Esophagus muscularis mucosa (tissue), 4 donors: ENCODE measurements around the gene MED13L. TPM values are rescaled to one million over a fixed set of nuclear protein-coding genes. Genes with fewer than 3 reads are reported as not detected.

Experiments used
- DNase-seq: peaks from one replicate; pipeline ENCODE4 v3.0.0-alpha.2; 2017; ENCODE audit errors: extremely low spot score
- H3K27ac ChIP-seq, 4 donors: fragments of 200-600 bp; sonication (generic); replicated peaks in 1 of 4; 1 replicate in 3 of 4; 2 replicates in 1 of 4; pipeline ENCODE4 v1.5.1; 2016 to 2019; ENCODE audit warnings: mild to moderate bottlenecking in 1 of 4
- H3K27me3 ChIP-seq, 4 donors: fragments of 200-600 bp; sonication (generic); one replicate each; pipeline versions ENCODE4 v1.5.1 to v1.6.0; 2016 to 2019
- H3K36me3 ChIP-seq, 4 donors: fragments of 200-600 bp; sonication (generic); one replicate each; pipeline ENCODE4 v1.5.1; 2016 to 2019
- H3K4me1 ChIP-seq, 4 donors: fragments of 200-600 bp; sonication (generic); one replicate each; pipeline ENCODE4 v1.5.1; 2016 to 2019
- H3K4me3 ChIP-seq, 4 donors: fragments of 200-600 bp; sonication (generic); 1 replicate in 2 of 4; 2 replicates in 2 of 4; pipeline ENCODE4 v1.5.1; 2016 to 2019; ENCODE audit warnings: mild to moderate bottlenecking in 4 of 4, moderate library complexity in 1 of 4
- H3K9me3 ChIP-seq, 4 donors: fragments of 200-600 bp; sonication (generic); 1 replicate in 3 of 4; 2 replicates in 1 of 4; pipeline ENCODE4 v1.5.1; 2016 to 2019
- CTCF ChIP-seq, 3 experiments: fragments of 200-600 bp in 2 of 3; fragments of 450-650 bp in 1 of 3; sonication (generic) in 2 of 3; IDR thresholded peaks; one replicate each; pipeline ENCODE4 v1.5.1; 2017 to 2019; ENCODE audit warnings: antibody characterized with exemption in 3 of 3, mild to moderate bottlenecking in 2 of 3, moderate library complexity in 1 of 3
- EP300 ChIP-seq: sonication (generic); formaldehyde crosslinking; IDR thresholded peaks from one replicate; pipeline ENCODE4 v1.6.1; 2017; ENCODE audit warnings: antibody characterized with exemption
- POLR2A ChIP-seq: fragments of 450-650 bp; IDR thresholded peaks from one replicate; pipeline ENCODE4 v1.6.1; 2017; ENCODE audit warnings: antibody characterized with exemption, moderate library complexity, mild to moderate bottlenecking, low read depth
- POLR2AphosphoS5 ChIP-seq, 2 donors: sonication (generic); formaldehyde crosslinking; IDR thresholded peaks; one replicate each; pipeline ENCODE4 v1.6.1; 2017; ENCODE audit warnings: antibody characterized with exemption in 2 of 2
- WGBS: methylation state at CpG from one replicate; pipeline ENCODE4 v1.1.5; 2018; 5-methylcytosine and 5-hydroxymethylcytosine counted together
- intact Hi-C: fragments of 100-400 bp; cut with DNase I; formaldehyde crosslinking; loops from one replicate; pipeline ENCODE4 v1.15.1; 2023
- total RNA-seq, 4 donors: library from RNA; depleted of rRNA; stranded (reverse); fragments of >200 nt; gene quantifications; one replicate each; pipeline versions ENCODE4 v1.1.0 to v1.2.1, GENCODE V29; 2016

The MED13L gene
- total RNA-seq, 4 donors from 2014 or later: 141 to 350 (median 175) TPM

GRCh38 chr12:116318576-116319232 is 41.2 kb upstream of the MED13L start:
- H3K27ac ChIP-seq: peak overlapping the region; percentile 83 to 86 (median 84)
- DNase-seq: no peak
- no peaks in the 10 kb centered on the region for H3K36me3 ChIP-seq
- peak overlapping the region; percentile 29 to 39 (median 34) for H3K4me3 ChIP-seq
- H3K9me3 ChIP-seq: no peaks in the 10 kb centered on the region
- intact Hi-C loops: loop anchor here (10.0 kb wide), 1 partner anchor 116 kb away; no protein-coding TSS in a partner anchor
- no peaks in the 10 kb centered on the region for H3K27me3 ChIP-seq
- TF ChIP-seq POLR2AphosphoS5 (IDR thresholded peaks at IDR 0.05): peak in 1 of 2 donors; percentile 21
- no peak for TF ChIP-seq EP300
- peaks cover 30 to 38% (median 35%) of the 10 kb centered on the region in 4 donors for H3K4me1 ChIP-seq
- 47% methylated on average over 20 of the region's 21 CpGs for WGBS

- Histone ChIP-seq H3K4me3 (peak overlapping the region; percentile 23 to 39 (median 31)), H3K9me3 (no peaks in the 10 kb centered on the region), H3K27ac (peak overlapping the region; percentile 83 to 86 (median 84)), H3K27me3 (no peaks in the 10 kb centered on the region), H3K36me3 (no peaks in the 10 kb centered on the region), H3K4me1 (peaks cover 30 to 38% (median 34%) of the 10 kb centered on the region in 4 donors)
- 58% methylated on average over 16 of the region's 23 CpGs for whole genome bisulfite sequencing
- intact Hi-C loops: loop anchor here (10.0 kb wide), 1 partner anchor 117 kb away; no protein-coding TSS in a partner anchor
- DNase-seq: no peak
- TF ChIP-seq POLR2AphosphoS5 (IDR thresholded peaks at IDR 0.05) (peak; percentile 29 to 50), CTCF (IDR thresholded peaks at IDR 0.05) (no peak)
Observed at GRCh38 chr12:116317986-116318575, 40.6 kb upstream of the MED13L start.

GRCh38 chr12:116317139-116317538 is 39.6 kb upstream of the MED13L start:
- Histone ChIP-seq H3K36me3 (no peaks in the 10 kb centered on the region), H3K27ac (no peak overlapping the region), H3K4me3 (no peak overlapping the region), H3K9me3 (no peaks in the 10 kb centered on the region), H3K4me1 (peaks cover 30 to 38% (median 34%) of the 10 kb centered on the region in 4 donors), H3K27me3 (no peaks in the 10 kb centered on the region)
- no peak for DNase-seq
- 94% methylated on average over 4 of the region's 4 CpGs for WGBS
- intact Hi-C loops: loop anchor here (10.0 kb wide), 1 partner anchor 118 kb away; no protein-coding TSS in a partner anchor
- no peak for TF ChIP-seq EP300
- no peak for TF ChIP-seq POLR2A
- no peak for TF ChIP-seq POLR2AphosphoS5 (IDR thresholded peaks at IDR 0.05)
- no peak for TF ChIP-seq CTCF (IDR thresholded peaks at IDR 0.05)

GRCh38 chr12:116314477-116314876 is 37.0 kb upstream of the MED13L start:
- intact Hi-C loops: loop anchor here (10.0 kb wide), 1 partner anchor 120 kb away; no protein-coding TSS in a partner anchor
- H3K4me3 ChIP-seq: no peak overlapping the region
- peaks cover 16 to 20% (median 18%) of the 10 kb centered on the region in 4 donors for H3K4me1 ChIP-seq
- H3K27me3 ChIP-seq: no peaks in the 10 kb centered on the region
- TF ChIP-seq POLR2A: no peak
- H3K36me3 ChIP-seq: no peaks in the 10 kb centered on the region
- H3K9me3 ChIP-seq: peaks cover 0 to 7% (median 0%) of the 10 kb centered on the region in 4 donors
- H3K27ac ChIP-seq: no peak overlapping the region
- no peak for DNase-seq
- 82% methylated on average over 7 of the region's 7 CpGs for WGBS

- intact Hi-C loops: loop anchor here (10.0 kb wide), 1 partner anchor 121 kb away; no protein-coding TSS in a partner anchor
- H3K36me3 ChIP-seq: no peaks in the 10 kb centered on the region
- WGBS: 87% methylated on average over 19 of the region's 19 CpGs
- H3K27me3 ChIP-seq: no peaks in the 10 kb centered on the region
- no peak for DNase-seq
- H3K4me1 ChIP-seq: peaks cover 5 to 9% (median 7%) of the 10 kb centered on the region in 4 donors
- no peak overlapping the region for H3K4me3 ChIP-seq
- H3K9me3 ChIP-seq: peaks cover 0 to 10% (median 0%) of the 10 kb centered on the region in 4 donors
- TF ChIP-seq CTCF (IDR thresholded peaks at IDR 0.05): no peak
- TF ChIP-seq EP300: no peak
- TF ChIP-seq POLR2AphosphoS5 (IDR thresholded peaks at IDR 0.05): no peak
- no peak for TF ChIP-seq POLR2A
- H3K27ac ChIP-seq: no peak overlapping the region
Observed at GRCh38 chr12:116313194-116313927, 35.9 kb upstream of the MED13L start.
